ENCODE measurements around the gene SCYGR4. TPM values are rescaled to one million over a fixed set of nuclear protein-coding genes. Genes with fewer than 3 reads are reported as not detected.

The SCYGR4 gene
- total RNA-seq, 1 experiment from 2014 or later, result not detected

- DNase-seq (ENCODE audit: low spot score), result no peak
Observed at GRCh38 chr2:227614246-227614645, 3.1 kb upstream of the SCYGR4 start.

- DNase-seq (ENCODE audit: low spot score), result no peak
Observed at GRCh38 chr2:227614740-227615139, 2.6 kb upstream of the SCYGR4 start, which contains the start of gene SCYGR3. Gene SCYGR3 (minus strand): TSS chr2:227614840. CDS start chr2:227614840, 0 bp downstream.

GRCh38 chr2:227615181-227615580 lies 2.1 kb upstream of the SCYGR4 start:
- DNase-seq (ENCODE audit: low spot score), result no peak

GRCh38 chr2:227615906-227616305 lies 1.4 kb upstream of the SCYGR4 start:
- DNase-seq (ENCODE audit: low spot score), result no peak

- no peak for DNase-seq (ENCODE audit: low spot score)
Observed at GRCh38 chr2:227616631-227617030, 667 bp upstream of the SCYGR4 start.

GRCh38 chr2:227623226-227623625 lies 5.9 kb downstream of the SCYGR4 start:
- peak; percentile 70 for DNase-seq (ENCODE audit: low spot score)

- DNase-seq (ENCODE audit: low spot score), result no peak
Observed at GRCh38 chr2:227625420-227625819, 8.1 kb downstream of the SCYGR4 start.

GRCh38 chr2:227626580-227627151 lies 9.4 kb downstream of the SCYGR4 start:
- no peak for DNase-seq (ENCODE audit: low spot score)

GRCh38 chr2:227627769-227628168 lies 10.5 kb downstream of the SCYGR4 start:
- no peak for DNase-seq (ENCODE audit: low spot score)

- DNase-seq (ENCODE audit: low spot score), result no peak
Observed at GRCh38 chr2:227629435-227629834, 12.1 kb downstream of the SCYGR4 start.

GRCh38 chr2:227630322-227630721 lies 13.0 kb downstream of the SCYGR4 start:
- no peak for DNase-seq (ENCODE audit: low spot score)

GRCh38 chr2:227632827-227633226 lies 15.5 kb downstream of the SCYGR4 start:
- no peak for DNase-seq (ENCODE audit: low spot score)

- DNase-seq (ENCODE audit: low spot score), result no peak
Observed at GRCh38 chr2:227634201-227634600, 16.9 kb downstream of the SCYGR4 start.

- DNase-seq (ENCODE audit: low spot score), result no peak
Observed at GRCh38 chr2:227642656-227643055, 25.4 kb downstream of the SCYGR4 start.

GRCh38 chr2:227643990-227644551 lies 26.8 kb downstream of the SCYGR4 start:
- no peak for DNase-seq (ENCODE audit: low spot score)

- peak; percentile 19 for DNase-seq (ENCODE audit: low spot score)
Observed at GRCh38 chr2:227653419-227653818, 36.1 kb downstream of the SCYGR4 start.

- DNase-seq (ENCODE audit: low spot score), result no peak
Observed at GRCh38 chr2:227654426-227654825, 37.1 kb downstream of the SCYGR4 start.

GRCh38 chr2:227655454-227655853 lies 38.2 kb downstream of the SCYGR4 start:
- peak; percentile 86 for DNase-seq (ENCODE audit: low spot score)

- DNase-seq (ENCODE audit: low spot score), result no peak
Observed at GRCh38 chr2:227657199-227657845, 40.0 kb downstream of the SCYGR4 start.

- DNase-seq (ENCODE audit: low spot score), result no peak
Observed at GRCh38 chr2:227661025-227661649, 43.8 kb downstream of the SCYGR4 start.

GRCh38 chr2:227661827-227662226 lies 44.5 kb downstream of the SCYGR4 start:
- DNase-seq (ENCODE audit: low spot score), result no peak

GRCh38 chr2:227665189-227665940 lies 48.1 kb downstream of the SCYGR4 start:
- no peak for DNase-seq (ENCODE audit: low spot score)

Data from A172 (cell line).